HepG2 (cell line): ENCODE data around the gene CYLD. TPM values are rescaled to one million over a fixed set of nuclear protein-coding genes. Genes with fewer than 3 reads are reported as not detected.

Experiments
- ATAC-seq: fragments of 200-7000 bp; cut with Tn5 transposase; 3 replicates; pipeline ENCODE4 v1.9.1; 2020; ENCODE audit warnings: mild to moderate bottlenecking, moderate library complexity
- BruUV-seq: library from RNA; stranded (reverse); fragments of 400-500 nt; replicated peaks from 2 replicates; lab custom pipeline; 2021; lab: Mats Ljungman, UMichigan
- CTCF ChIA-PET: fragments of 300-600 bp; formaldehyde crosslinking; extraction: SDS; loops from one replicate; lab custom pipeline; 2021; ENCODE audit warnings: low total read pairs, inconsistent platforms, low intra/inter-chr PET ratio; lab: Yijun Ruan, JAX
- POLR2A ChIA-PET: fragments of 350-600 bp; sonication (Branson Sonifier 250); formaldehyde crosslinking; loops from one replicate; lab custom pipeline; 2020; ENCODE audit warnings: antibody characterized with exemption, inconsistent platforms; lab: Yijun Ruan, JAX
- DNase-seq: peaks from one replicate; pipeline ENCODE4 v3.0.0-alpha.2; 2015; ENCODE audit warnings: low spot score
- FAIRE-seq: peaks from 3 replicates; lab custom pipeline; 2011; peaks lifted over from hg19 to GRCh38; lab: Jason Lieb, UNC
- H2AFZ ChIP-seq: one replicate; pipeline ENCODE4 v1.6.1; 2011; ENCODE audit warnings: low read length, inconsistent platforms
- H3K27ac ChIP-seq: fragments of 300-600 bp; 3 replicates; pipeline ENCODE4 v1.8.0; 2011; ENCODE audit warnings: mixed run types, mild to moderate bottlenecking, mixed read lengths, low read length, inconsistent platforms; ENCODE audit not compliant: insufficient read depth; ENCODE audit errors: extremely low read length
- H3K27me3 ChIP-seq, 2 experiments: fragments of 200-600 bp in 1 of 2; 2 replicates in 1 of 2; 3 replicates in 1 of 2; pipeline versions ENCODE4 v1.6.0 to v1.8.0; 2011; ENCODE audit warnings: low read length in 2 of 2, mild to moderate bottlenecking in 2 of 2, moderate library complexity in 2 of 2, inconsistent platforms in 1 of 2; ENCODE audit not compliant: insufficient read depth in 2 of 2, control insufficient read depth in 1 of 2
- H3K36me3 ChIP-seq, 2 experiments: fragments of 200-600 bp in 1 of 2; replicated peaks in 1 of 2; 2 replicates in 1 of 2; 3 replicates in 1 of 2; pipeline versions ENCODE4 v1.5.1 to v1.8.0; 2011; ENCODE audit warnings: low read length in 2 of 2, inconsistent platforms in 1 of 2; ENCODE audit not compliant: insufficient read depth in 2 of 2, control insufficient read depth in 1 of 2
- H3K4me1 ChIP-seq: 2 replicates; pipeline ENCODE4 v1.5.1; 2012; ENCODE audit warnings: low read length, inconsistent platforms; ENCODE audit not compliant: insufficient read depth
- H3K4me2 ChIP-seq: 2 replicates; pipeline ENCODE4 v1.6.0; 2011; ENCODE audit warnings: low read depth, low read length, inconsistent platforms
- H3K4me3 ChIP-seq, 3 experiments: fragments of 200-600 bp in 1 of 3; sonication (generic), shearing (Covaris generic) in 1 of 3; replicated peaks in 1 of 3; 2 replicates each; pipeline ENCODE4 v1.5.1; 2011 to 2016; ENCODE audit warnings: low read length in 3 of 3, inconsistent platforms in 2 of 3, low read depth in 2 of 3, mild to moderate bottlenecking in 2 of 3, control low read depth in 1 of 3, mixed read lengths in 1 of 3; ENCODE audit not compliant: insufficient read depth in 1 of 3
- H3K79me2 ChIP-seq: one replicate; pipeline ENCODE4 v1.6.1; 2011; ENCODE audit warnings: low read length, inconsistent platforms; ENCODE audit not compliant: insufficient read depth
- H3K9ac ChIP-seq: 2 replicates; pipeline ENCODE4 v1.6.0; 2011; ENCODE audit warnings: mild to moderate bottlenecking, low read depth, low read length, inconsistent platforms; ENCODE audit not compliant: insufficient read depth
- H3K9me3 ChIP-seq: 2 replicates; pipeline ENCODE4 v1.5.1; 2012; ENCODE audit warnings: mild to moderate bottlenecking, low read length
- H4K20me1 ChIP-seq: 2 replicates; pipeline ENCODE4 v1.6.0; 2011; ENCODE audit warnings: inconsistent platforms, mild to moderate bottlenecking, low read length, moderate library complexity; ENCODE audit not compliant: insufficient read depth
- IRF2 ChIP-seq: IDR thresholded peaks from 2 replicates; pipeline ENCODE4 v1.6.1; 2018; ENCODE audit warnings: missing genetic modification reagents, missing compliant biosample characterization
- KDM3A ChIP-seq: IDR thresholded peaks from 2 replicates; pipeline ENCODE4 v1.6.1; 2018; ENCODE audit warnings: low read depth, missing compliant biosample characterization
- KIAA2018 ChIP-seq: sonication (generic); formaldehyde crosslinking; IDR thresholded peaks from 2 replicates; pipeline ENCODE4 v1.5.0; 2020; ENCODE audit warnings: mild to moderate bottlenecking, missing genetic modification reagents, borderline replicate concordance
- MLLT10 ChIP-seq: sonication (generic); formaldehyde crosslinking; IDR thresholded peaks from 2 replicates; pipeline ENCODE4 v1.4.0; 2020; ENCODE audit warnings: missing genetic modification reagents
- PITX1 ChIP-seq: sonication (generic); formaldehyde crosslinking; IDR thresholded peaks from 2 replicates; pipeline ENCODE4 v1.5.1; 2020; ENCODE audit warnings: mild to moderate bottlenecking, missing genetic modification reagents
- SMC3 ChIP-seq: IDR thresholded peaks from 2 replicates; pipeline ENCODE4 v1.6.1; 2011; ENCODE audit warnings: low read length, improper control_type of control experiment
- SP2 ChIP-seq: sonication (generic); formaldehyde crosslinking; IDR thresholded peaks from 2 replicates; pipeline ENCODE4 v1.5.1; 2020; ENCODE audit warnings: mild to moderate bottlenecking, missing genetic modification reagents
- TBL1XR1 ChIP-seq: fragments of 150-350 bp; IDR thresholded peaks from 2 replicates; pipeline ENCODE4 v1.6.1; 2014; ENCODE audit warnings: borderline replicate concordance, low read length; ENCODE audit not compliant: partially characterized antibody
- TEAD3 ChIP-seq: optimal IDR thresholded peaks from 2 replicates; pipeline ENCODE3; 2016; ENCODE audit warnings: borderline replicate concordance
- ZNF335 ChIP-seq: sonication (generic); formaldehyde crosslinking; IDR thresholded peaks from 2 replicates; pipeline ENCODE4 v1.4.0; 2020; ENCODE audit warnings: missing genetic modification reagents
- ZNF501 ChIP-seq: sonication (generic); formaldehyde crosslinking; IDR thresholded peaks from 2 replicates; pipeline ENCODE4 v1.5.1; 2020; ENCODE audit warnings: mild to moderate bottlenecking, moderate library complexity, missing genetic modification reagents
- ZNF891 ChIP-seq: sonication (generic); formaldehyde crosslinking; IDR thresholded peaks from 2 replicates; pipeline ENCODE4 v1.5.0; 2020; ENCODE audit warnings: mild to moderate bottlenecking, missing genetic modification reagents
- WGBS: methylation state at CpG from one replicate; pipeline ENCODE4 v1.1.6; 2017; ENCODE audit warnings: low lambda C conversion rate; 5-methylcytosine and 5-hydroxymethylcytosine counted together
- in situ Hi-C: cut with HindIII; loops from 2 replicates; pipeline ENCODE4 v1.10.0; 2017; ENCODE audit warnings: low pct_unique_long_range_greater_than_20kb; ENCODE audit not compliant: extremely low pct_ligation_motif_present
- intact Hi-C: fragments of 100-400 bp; cut with micrococcal nuclease; formaldehyde crosslinking; loops from one replicate; pipeline ENCODE4 v1.10.0; 2022; ENCODE audit not compliant: unreplicated experiment
- polyA plus RNA-seq, 8 experiments: library from polyadenylated mRNA; depleted of rRNA in 3 of 8; stranded (reverse) in 7 of 8; unstranded in 1 of 8; fragments of >200 nt; fragmentation: Illumina TruSeq in 4 of 8; extraction: Trizol in 4 of 8; gene quantifications; 2 replicates each; pipeline versions ENCODE4 v1.2.1 to v1.2.3, GENCODE V29; 2011 to 2016; ENCODE audit warnings: low read depth in 4 of 8, missing spikeins in 1 of 8, mixed read lengths in 1 of 8; ENCODE audit not compliant: insufficient read depth in 1 of 8
- total RNA-seq, 5 experiments: library from RNA; depleted of rRNA; stranded (reverse); fragments of >200 nt; fragmentation: Illumina TruSeq; extraction: Trizol; gene quantifications; 2 replicates each; pipeline ENCODE4 v1.2.3, GENCODE V29; 2016; ENCODE audit warnings: low read depth in 1 of 5
- TF ChIP-seq, protein P1 (sequence below): sonication (generic); formaldehyde crosslinking; IDR thresholded peaks from 2 replicates; pipeline ENCODE4 v1.4.0; 2020; ENCODE audit warnings: missing genetic modification reagents

CYLD gene
- total and polyA plus RNA-seq, 2 of the 13 experiments (the other 11 are each of a cell fraction or from before 2014, with no cell fraction given) = 6.1 to 11.4 TPM

- H3K27ac ChIP-seq = no peak overlapping the region
- H3K36me3 ChIP-seq = no peaks in the 10 kb centered on the region
- H3K9me3 ChIP-seq = peaks cover 13% of the 10 kb centered on the region
- in situ Hi-C loops = no loop called here
- no peaks in the 10 kb centered on the region for H4K20me1 ChIP-seq
- H2AFZ ChIP-seq = no peak overlapping the region
- H3K27me3 ChIP-seq = peaks cover 0 to 3% of the 10 kb centered on the region in 2 experiments; a peak in 1 of 5 replicates
- FAIRE-seq = no peak
- CTCF ChIA-PET = no interaction called here
- H3K4me2 ChIP-seq = no peak overlapping the region
- BruUV-seq = no TSS peak
- POLR2A ChIA-PET = interaction anchor here (1.6 kb wide), 1 partner anchor 20 kb away, joined by 4 read pairs; no protein-coding TSS in a partner anchor
- H3K4me1 ChIP-seq = peaks cover 55% of the 10 kb centered on the region
- ATAC-seq = peak; percentile 38
- 65% methylated on average over 13 of the region's 19 CpGs for WGBS
- intact Hi-C loops = no loop called here
- DNase-seq = peak; percentile 18
- H3K9ac ChIP-seq = no peak overlapping the region
- H3K79me2 ChIP-seq = no peaks in the 10 kb centered on the region
- H3K4me3 ChIP-seq = no peak overlapping the region; a peak in 1 of 6 replicates
- TF ChIP-seq ZNF335 (no peak), TEAD3 (CRISPR knock-in tag) (no peak), KIAA2018 (CRISPR knock-in tag) (no peak), SP2 (CRISPR knock-in tag) (no peak), KDM3A (CRISPR knock-in tag) (0 out of 2 replicates have a peak, but pooled peaks have one; percentile 43), ZNF501 (no peak), ZNF891 (CRISPR knock-in tag) (no peak; the same call in 1 of the 2 replicates), TBL1XR1 (no peak), MLLT10 (CRISPR knock-in tag) (no peak), IRF2 (no peak), SMC3 (no peak), PITX1 (CRISPR knock-in tag) (no peak)
- TF ChIP-seq, protein P1, sequence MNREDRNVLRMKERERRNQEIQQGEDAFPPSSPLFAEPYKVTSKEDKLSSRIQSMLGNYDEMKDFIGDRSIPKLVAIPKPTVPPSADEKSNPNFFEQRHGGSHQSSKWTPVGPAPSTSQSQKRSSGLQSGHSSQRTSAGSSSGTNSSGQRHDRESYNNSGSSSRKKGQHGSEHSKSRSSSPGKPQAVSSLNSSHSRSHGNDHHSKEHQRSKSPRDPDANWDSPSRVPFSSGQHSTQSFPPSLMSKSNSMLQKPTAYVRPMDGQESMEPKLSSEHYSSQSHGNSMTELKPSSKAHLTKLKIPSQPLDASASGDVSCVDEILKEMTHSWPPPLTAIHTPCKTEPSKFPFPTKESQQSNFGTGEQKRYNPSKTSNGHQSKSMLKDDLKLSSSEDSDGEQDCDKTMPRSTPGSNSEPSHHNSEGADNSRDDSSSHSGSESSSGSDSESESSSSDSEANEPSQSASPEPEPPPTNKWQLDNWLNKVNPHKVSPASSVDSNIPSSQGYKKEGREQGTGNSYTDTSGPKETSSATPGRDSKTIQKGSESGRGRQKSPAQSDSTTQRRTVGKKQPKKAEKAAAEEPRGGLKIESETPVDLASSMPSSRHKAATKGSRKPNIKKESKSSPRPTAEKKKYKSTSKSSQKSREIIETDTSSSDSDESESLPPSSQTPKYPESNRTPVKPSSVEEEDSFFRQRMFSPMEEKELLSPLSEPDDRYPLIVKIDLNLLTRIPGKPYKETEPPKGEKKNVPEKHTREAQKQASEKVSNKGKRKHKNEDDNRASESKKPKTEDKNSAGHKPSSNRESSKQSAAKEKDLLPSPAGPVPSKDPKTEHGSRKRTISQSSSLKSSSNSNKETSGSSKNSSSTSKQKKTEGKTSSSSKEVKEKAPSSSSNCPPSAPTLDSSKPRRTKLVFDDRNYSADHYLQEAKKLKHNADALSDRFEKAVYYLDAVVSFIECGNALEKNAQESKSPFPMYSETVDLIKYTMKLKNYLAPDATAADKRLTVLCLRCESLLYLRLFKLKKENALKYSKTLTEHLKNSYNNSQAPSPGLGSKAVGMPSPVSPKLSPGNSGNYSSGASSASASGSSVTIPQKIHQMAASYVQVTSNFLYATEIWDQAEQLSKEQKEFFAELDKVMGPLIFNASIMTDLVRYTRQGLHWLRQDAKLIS (CRISPR knock-in tag) = no peak
Measured at GRCh38 chr16:50699326-50700159, 42.3 kb upstream of the CYLD start.
